ENCODE measurements around the gene KLF7. TPM values are rescaled to one million over a fixed set of nuclear protein-coding genes. Genes with fewer than 3 reads are reported as not detected.

KLF7 gene
- polyA plus RNA-seq, 2 donors = 3.0 to 3.4 TPM

DNA sequence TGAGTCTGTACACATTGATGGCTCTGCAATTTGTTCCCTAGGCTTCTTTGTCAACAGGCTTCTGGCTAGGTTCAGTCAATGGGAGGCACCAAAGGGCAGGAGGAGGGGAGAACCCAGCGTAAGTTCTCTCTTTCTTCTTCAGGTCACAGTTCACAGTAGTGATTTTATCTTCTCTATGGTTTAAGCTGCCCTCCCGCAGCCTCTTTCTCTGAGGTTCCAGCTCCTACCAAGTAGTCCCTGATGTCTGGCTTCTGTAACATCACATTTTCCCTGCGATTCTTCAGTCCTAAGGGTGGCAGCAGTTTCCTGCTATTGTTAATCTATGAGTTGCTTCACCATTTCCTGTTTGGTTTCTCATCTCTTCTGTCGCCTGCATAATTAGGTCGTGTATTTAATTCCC, 119.0 kb downstream of the KLF7 start:
- 54 to 56% methylated on average over 5 of the region's 5 CpGs for WGBS, 2 donors
- H3K4me1 ChIP-seq (ENCODE audit: control insufficient read depth in 2 of 2, insufficient read depth in 2 of 2, low read length in 1 of 2) = no peaks in the 10 kb centered on the region
- H3K4me3 ChIP-seq (ENCODE audit: low read depth in 1 of 2, low read length in 2 of 2) = no peak overlapping the region
- H3K9me3 ChIP-seq (ENCODE audit: control insufficient read depth in 2 of 2, insufficient read depth in 1 of 2, low read depth in 1 of 2, low read length in 1 of 2) = no peaks in the 10 kb centered on the region
- no peaks in the 10 kb centered on the region for H3K36me3 ChIP-seq (ENCODE audit: control insufficient read depth in 2 of 2, insufficient read depth in 2 of 2, low read length in 1 of 2)
- no peaks in the 10 kb centered on the region for H3K27me3 ChIP-seq (ENCODE audit: control insufficient read depth in 1 of 2, insufficient read depth in 2 of 2, low read length in 2 of 2)
- H3K27ac ChIP-seq (ENCODE audit: low read depth in 2 of 2, low read length in 1 of 2) = no peak overlapping the region

DNA sequence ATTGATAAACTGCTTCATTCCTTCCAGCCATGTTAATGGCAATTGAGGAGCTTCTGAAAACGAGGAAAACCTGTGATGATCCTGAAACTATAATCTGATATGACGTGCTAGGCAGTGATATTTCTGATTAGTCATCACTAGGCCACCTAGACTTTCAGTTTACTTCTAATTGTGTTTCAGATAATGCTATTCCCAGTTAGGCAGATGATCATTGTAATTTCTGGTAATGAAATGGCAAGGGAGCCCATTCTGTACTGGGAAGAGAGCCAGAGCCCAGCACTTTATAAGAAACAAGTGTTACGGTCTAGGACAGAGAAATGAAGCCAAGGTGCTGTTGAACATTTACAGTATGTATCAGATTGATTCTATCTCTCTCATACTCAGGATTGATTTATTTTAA, 120.2 kb downstream of the KLF7 start:
- no peaks in the 10 kb centered on the region for H3K36me3 ChIP-seq (ENCODE audit: control insufficient read depth in 2 of 2, insufficient read depth in 2 of 2, low read length in 1 of 2)
- no peaks in the 10 kb centered on the region for H3K27me3 ChIP-seq (ENCODE audit: control insufficient read depth in 1 of 2, insufficient read depth in 2 of 2, low read length in 2 of 2)
- H3K27ac ChIP-seq (ENCODE audit: low read depth in 2 of 2, low read length in 1 of 2) = no peak overlapping the region
- no peaks in the 10 kb centered on the region for H3K4me1 ChIP-seq (ENCODE audit: control insufficient read depth in 2 of 2, insufficient read depth in 2 of 2, low read length in 1 of 2)
- no peak overlapping the region for H3K4me3 ChIP-seq (ENCODE audit: low read depth in 1 of 2, low read length in 2 of 2)
- 59 to 64% methylated on average over 3 of the region's 3 CpGs for WGBS, 2 donors
- H3K9me3 ChIP-seq (ENCODE audit: control insufficient read depth in 2 of 2, insufficient read depth in 1 of 2, low read depth in 1 of 2, low read length in 1 of 2) = no peaks in the 10 kb centered on the region

DNA sequence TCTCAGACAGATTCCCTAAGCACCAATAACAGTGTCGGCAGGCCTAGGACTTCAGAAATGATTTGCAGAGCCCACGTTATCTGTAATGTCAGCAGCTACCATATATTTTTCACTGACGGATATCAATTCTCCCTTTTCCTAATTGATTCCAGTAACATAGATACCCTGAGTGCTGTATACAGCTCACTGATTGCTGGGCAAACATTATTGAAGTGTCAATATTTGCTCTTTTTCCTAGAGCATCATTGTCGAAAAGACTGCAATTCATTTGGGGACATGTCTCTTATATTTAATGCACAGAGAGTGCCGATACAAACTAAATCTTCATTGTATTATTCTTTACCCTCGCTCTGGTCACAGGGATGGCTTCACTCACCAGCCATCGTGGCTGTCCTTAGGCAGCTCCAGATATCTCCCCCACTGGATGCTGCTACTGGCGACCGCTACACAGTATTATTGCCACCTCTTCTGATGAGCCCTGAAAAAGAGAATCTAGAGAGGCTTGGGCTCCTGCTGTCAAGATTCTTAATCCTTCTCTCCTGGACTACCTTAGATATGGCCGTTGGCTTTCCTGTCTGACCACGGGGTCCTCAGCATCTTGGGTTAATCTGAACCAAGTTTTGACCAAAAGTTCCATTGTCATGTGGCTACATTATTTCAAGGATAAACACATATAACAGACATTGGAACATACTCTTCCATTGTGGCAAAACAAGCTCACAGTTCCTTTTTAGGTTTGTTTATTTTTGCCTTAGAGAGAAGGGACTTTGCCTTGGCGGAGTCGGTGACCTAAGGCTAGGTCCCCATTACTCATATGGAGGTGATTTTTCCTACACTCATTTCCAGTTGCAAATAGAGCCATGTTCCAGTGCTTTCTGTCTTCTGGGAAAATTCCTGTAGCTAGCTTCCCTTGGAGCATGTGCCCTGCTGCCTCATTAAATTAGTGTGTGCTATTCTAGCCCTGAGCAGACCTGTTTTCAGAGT, 121.1 kb downstream of the KLF7 start:
- Histone ChIP-seq H3K4me1 (ENCODE audit: control insufficient read depth in 2 of 2, insufficient read depth in 2 of 2, low read length in 1 of 2) (no peaks in the 10 kb centered on the region), H3K9me3 (ENCODE audit: control insufficient read depth in 2 of 2, insufficient read depth in 1 of 2, low read depth in 1 of 2, low read length in 1 of 2) (no peaks in the 10 kb centered on the region), H3K36me3 (ENCODE audit: control insufficient read depth in 2 of 2, insufficient read depth in 2 of 2, low read length in 1 of 2) (no peaks in the 10 kb centered on the region), H3K27ac (ENCODE audit: low read depth in 2 of 2, low read length in 1 of 2) (no peak overlapping the region), H3K4me3 (ENCODE audit: low read depth in 1 of 2, low read length in 2 of 2) (no peak overlapping the region), H3K27me3 (ENCODE audit: control insufficient read depth in 1 of 2, insufficient read depth in 2 of 2, low read length in 2 of 2) (no peaks in the 10 kb centered on the region)
- WGBS, 2 donors = 80 to 87% methylated on average over 13 of the region's 13 CpGs

DNA sequence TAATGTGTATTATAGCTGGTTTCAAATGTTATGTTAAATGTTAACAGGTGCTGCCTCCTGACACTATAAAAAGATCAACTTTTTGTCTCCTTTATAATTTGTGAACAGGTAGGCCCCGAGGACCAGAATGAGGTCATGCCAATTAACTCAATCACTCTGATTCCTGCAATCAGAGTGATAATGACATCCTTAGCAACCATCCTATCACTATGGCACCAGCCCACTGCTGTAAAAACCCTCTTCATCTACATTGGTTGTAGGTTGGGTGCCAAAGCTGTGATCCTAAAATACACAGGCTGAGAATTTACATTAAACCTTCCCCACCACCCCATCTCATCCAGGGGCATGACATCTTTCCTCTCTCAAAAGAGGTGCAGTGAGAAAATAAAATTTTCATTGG, 122.9 kb downstream of the KLF7 start:
- Histone ChIP-seq H3K36me3 (ENCODE audit: control insufficient read depth in 2 of 2, insufficient read depth in 2 of 2, low read length in 1 of 2) (no peaks in the 10 kb centered on the region), H3K4me3 (ENCODE audit: low read depth in 1 of 2, low read length in 2 of 2) (no peak overlapping the region), H3K4me1 (ENCODE audit: control insufficient read depth in 2 of 2, insufficient read depth in 2 of 2, low read length in 1 of 2) (no peaks in the 10 kb centered on the region), H3K9me3 (ENCODE audit: control insufficient read depth in 2 of 2, insufficient read depth in 1 of 2, low read depth in 1 of 2, low read length in 1 of 2) (no peaks in the 10 kb centered on the region), H3K27me3 (ENCODE audit: control insufficient read depth in 1 of 2, insufficient read depth in 2 of 2, low read length in 2 of 2) (no peaks in the 10 kb centered on the region), H3K27ac (ENCODE audit: low read depth in 2 of 2, low read length in 1 of 2) (no peak overlapping the region)
- 59 to 69% methylated on average over 1 of the region's 1 CpG for WGBS, 2 donors

DNA sequence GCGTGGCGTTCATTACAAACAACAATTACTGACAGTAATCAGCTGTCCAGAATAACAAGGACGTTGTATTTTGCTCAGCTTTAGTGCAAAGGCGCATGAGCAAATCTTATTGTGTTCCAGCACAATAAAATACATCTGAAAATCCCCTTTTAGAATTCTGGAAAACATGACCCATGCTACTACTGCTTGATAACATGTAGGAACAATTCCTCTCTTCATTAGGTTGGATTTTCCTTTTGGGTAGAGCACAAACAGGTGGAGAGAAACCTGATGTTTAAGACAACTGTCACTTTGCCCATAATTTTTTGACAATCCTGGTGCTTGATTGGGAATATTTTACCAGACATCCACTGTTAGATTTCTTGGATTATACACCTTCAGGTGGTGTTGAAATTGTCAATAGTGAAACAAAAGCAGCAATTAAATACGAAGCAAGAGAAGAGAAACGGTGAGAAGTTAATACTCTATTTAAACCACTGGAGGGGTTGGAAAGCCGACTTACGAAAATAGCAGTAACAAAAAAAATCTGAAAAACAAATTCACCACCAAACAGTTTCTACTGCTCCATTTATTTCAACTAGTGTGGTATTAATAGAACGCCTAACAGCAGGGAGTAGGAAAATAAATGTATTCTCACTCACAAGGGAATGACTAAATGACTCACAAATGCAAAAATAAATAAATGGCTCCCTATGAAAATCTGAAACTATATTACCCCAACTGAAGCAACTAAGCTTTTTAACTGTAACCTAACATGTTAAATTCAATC, 123.8 kb downstream of the KLF7 start:
- no peaks in the 10 kb centered on the region for H3K9me3 ChIP-seq (ENCODE audit: control insufficient read depth in 2 of 2, insufficient read depth in 1 of 2, low read depth in 1 of 2, low read length in 1 of 2)
- no peaks in the 10 kb centered on the region for H3K4me1 ChIP-seq (ENCODE audit: control insufficient read depth in 2 of 2, insufficient read depth in 2 of 2, low read length in 1 of 2)
- H3K27ac ChIP-seq (ENCODE audit: low read depth in 2 of 2, low read length in 1 of 2) = no peak overlapping the region
- H3K27me3 ChIP-seq (ENCODE audit: control insufficient read depth in 1 of 2, insufficient read depth in 2 of 2, low read length in 2 of 2) = no peaks in the 10 kb centered on the region
- 65% methylated on average over 9 of the region's 9 CpGs for WGBS, 2 donors
- no peak overlapping the region for H3K4me3 ChIP-seq (ENCODE audit: low read depth in 1 of 2, low read length in 2 of 2)
- H3K36me3 ChIP-seq (ENCODE audit: control insufficient read depth in 2 of 2, insufficient read depth in 2 of 2, low read length in 1 of 2) = no peaks in the 10 kb centered on the region

DNA sequence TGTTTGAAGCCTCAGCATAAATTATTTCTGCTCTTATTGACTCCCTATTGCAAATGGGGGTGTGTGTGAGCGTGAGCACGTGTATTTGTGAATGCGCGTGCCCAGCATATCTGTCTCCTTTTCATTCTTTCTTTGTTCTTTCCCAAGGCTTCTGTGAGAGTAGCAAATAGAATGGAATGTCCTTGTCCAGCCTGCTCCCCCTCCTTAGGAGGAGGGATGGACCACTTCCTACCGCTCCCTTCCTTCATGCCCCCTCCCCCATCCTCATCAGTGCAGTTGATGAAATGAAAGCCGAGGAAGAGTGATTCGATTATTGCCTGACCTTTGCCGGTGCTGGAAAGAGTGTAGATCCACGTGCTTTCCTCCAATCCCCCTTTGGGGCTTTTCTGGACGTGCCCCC, 124.5 kb downstream of the KLF7 start:
- Histone ChIP-seq H3K27me3 (ENCODE audit: control insufficient read depth in 1 of 2, insufficient read depth in 2 of 2, low read length in 2 of 2) (no peaks in the 10 kb centered on the region), H3K9me3 (ENCODE audit: control insufficient read depth in 2 of 2, insufficient read depth in 1 of 2, low read depth in 1 of 2, low read length in 1 of 2) (no peaks in the 10 kb centered on the region), H3K36me3 (ENCODE audit: control insufficient read depth in 2 of 2, insufficient read depth in 2 of 2, low read length in 1 of 2) (no peaks in the 10 kb centered on the region), H3K27ac (ENCODE audit: low read depth in 2 of 2, low read length in 1 of 2) (no peak overlapping the region), H3K4me3 (ENCODE audit: low read depth in 1 of 2, low read length in 2 of 2) (no peak overlapping the region), H3K4me1 (ENCODE audit: control insufficient read depth in 2 of 2, insufficient read depth in 2 of 2, low read length in 1 of 2) (no peaks in the 10 kb centered on the region)
- 67 to 70% methylated on average over 10 of the region's 10 CpGs for WGBS, 2 donors

DNA sequence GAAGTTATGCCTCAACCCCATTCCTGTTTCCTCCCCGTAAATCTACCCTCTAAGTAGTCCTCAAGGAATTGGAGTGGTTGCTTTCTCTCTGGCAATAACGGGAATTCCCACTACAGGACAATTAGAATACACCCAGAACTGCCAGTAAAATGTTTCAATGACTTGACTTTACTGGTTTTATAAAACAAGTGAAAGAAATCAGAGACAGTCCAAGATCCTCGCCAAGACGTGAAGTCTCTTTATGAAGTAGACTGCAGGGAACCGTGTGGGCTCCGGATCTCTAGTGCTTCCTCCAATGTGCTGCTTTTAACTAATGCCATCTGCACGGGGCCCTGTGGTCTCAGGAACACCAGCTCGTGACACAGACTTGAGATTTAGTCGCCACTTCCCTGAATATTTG, 125.1 kb downstream of the KLF7 start:
- H3K27me3 ChIP-seq (ENCODE audit: control insufficient read depth in 1 of 2, insufficient read depth in 2 of 2, low read length in 2 of 2) = no peaks in the 10 kb centered on the region
- no peaks in the 10 kb centered on the region for H3K36me3 ChIP-seq (ENCODE audit: control insufficient read depth in 2 of 2, insufficient read depth in 2 of 2, low read length in 1 of 2)
- H3K4me3 ChIP-seq (ENCODE audit: low read depth in 1 of 2, low read length in 2 of 2) = no peak overlapping the region
- no peaks in the 10 kb centered on the region for H3K9me3 ChIP-seq (ENCODE audit: control insufficient read depth in 2 of 2, insufficient read depth in 1 of 2, low read depth in 1 of 2, low read length in 1 of 2)
- 70 to 73% methylated on average over 9 of the region's 9 CpGs for WGBS, 2 donors
- H3K27ac ChIP-seq (ENCODE audit: low read depth in 2 of 2, low read length in 1 of 2) = no peak overlapping the region
- no peaks in the 10 kb centered on the region for H3K4me1 ChIP-seq (ENCODE audit: control insufficient read depth in 2 of 2, insufficient read depth in 2 of 2, low read length in 1 of 2)

DNA sequence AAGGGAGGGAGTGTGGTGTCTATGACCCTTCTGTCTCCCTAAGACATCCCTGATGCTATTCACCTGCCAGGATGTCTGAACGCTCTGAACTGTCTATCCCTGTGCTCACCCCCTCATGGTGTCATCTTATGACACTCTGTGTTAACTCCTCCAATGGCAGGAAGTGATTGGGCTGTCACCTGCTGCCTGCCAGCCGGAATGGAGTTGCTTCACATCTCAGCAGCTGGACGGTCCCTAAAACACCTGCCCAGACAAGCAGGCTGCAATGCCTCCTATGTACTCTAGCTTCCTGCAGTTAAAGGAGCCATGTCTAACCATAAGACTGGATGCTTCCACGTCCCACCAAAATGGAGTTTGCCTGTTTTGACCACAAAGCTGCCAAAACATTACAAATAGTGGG, 126.5 kb downstream of the KLF7 start:
- Histone ChIP-seq H3K27me3 (ENCODE audit: control insufficient read depth in 1 of 2, insufficient read depth in 2 of 2, low read length in 2 of 2) (no peaks in the 10 kb centered on the region), H3K36me3 (ENCODE audit: control insufficient read depth in 2 of 2, insufficient read depth in 2 of 2, low read length in 1 of 2) (no peaks in the 10 kb centered on the region), H3K9me3 (ENCODE audit: control insufficient read depth in 2 of 2, insufficient read depth in 1 of 2, low read depth in 1 of 2, low read length in 1 of 2) (no peaks in the 10 kb centered on the region), H3K4me1 (ENCODE audit: control insufficient read depth in 2 of 2, insufficient read depth in 2 of 2, low read length in 1 of 2) (no peaks in the 10 kb centered on the region), H3K4me3 (ENCODE audit: low read depth in 1 of 2, low read length in 2 of 2) (no peak overlapping the region), H3K27ac (ENCODE audit: low read depth in 2 of 2, low read length in 1 of 2) (no peak overlapping the region)
- WGBS, 2 donors = 56 to 58% methylated on average over 4 of the region's 4 CpGs

DNA sequence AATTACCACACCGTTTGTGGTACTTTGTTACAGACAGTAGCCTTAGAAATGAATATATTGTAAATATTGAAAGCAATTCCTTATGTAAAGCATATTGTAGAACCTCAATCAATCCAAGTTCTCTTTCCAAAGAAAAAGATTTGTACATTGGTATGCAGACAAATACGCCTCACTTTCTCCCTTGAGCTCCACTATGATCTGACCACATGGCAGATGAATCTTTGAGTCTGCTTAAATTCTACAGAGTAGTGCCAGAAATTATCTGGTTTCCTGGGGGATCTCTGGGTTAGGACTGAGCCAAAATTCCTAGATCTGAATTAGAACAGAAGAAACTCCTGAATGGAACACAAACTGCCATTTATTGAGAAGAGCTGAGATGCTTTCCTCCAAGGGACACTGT, 127.4 kb downstream of the KLF7 start:
- H3K9me3 ChIP-seq (ENCODE audit: control insufficient read depth in 2 of 2, insufficient read depth in 1 of 2, low read depth in 1 of 2, low read length in 1 of 2) = no peaks in the 10 kb centered on the region
- no peak overlapping the region for H3K4me3 ChIP-seq (ENCODE audit: low read depth in 1 of 2, low read length in 2 of 2)
- whole genome bisulfite sequencing, 2 donors = 79 to 84% methylated on average over 2 of the region's 2 CpGs
- H3K27me3 ChIP-seq (ENCODE audit: control insufficient read depth in 1 of 2, insufficient read depth in 2 of 2, low read length in 2 of 2) = no peaks in the 10 kb centered on the region
- H3K4me1 ChIP-seq (ENCODE audit: control insufficient read depth in 2 of 2, insufficient read depth in 2 of 2, low read length in 1 of 2) = no peaks in the 10 kb centered on the region
- H3K36me3 ChIP-seq (ENCODE audit: control insufficient read depth in 2 of 2, insufficient read depth in 2 of 2, low read length in 1 of 2) = no peaks in the 10 kb centered on the region
- H3K27ac ChIP-seq (ENCODE audit: low read depth in 2 of 2, low read length in 1 of 2) = no peak overlapping the region
